HG02870 (cell line): ENCODE results near the gene SERBP1.
A peak's percentile ranks its signal among the peaks of the same experiment; 100 is the strongest.
"Not testable (repeated sequence)": the region's sequence is repeated elsewhere in the genome, so short reads cannot be mapped to it uniquely, and the experiment has no call there.

Experiments
- ATAC-seq: cut with Tn5 transposase; IDR thresholded peaks from one replicate; pipeline ENCODE4 v1.9.1; 2021; ENCODE audit warnings: mild to moderate bottlenecking, moderate library complexity; ENCODE audit not compliant: unreplicated experiment

The SERBP1 gene

DNA sequence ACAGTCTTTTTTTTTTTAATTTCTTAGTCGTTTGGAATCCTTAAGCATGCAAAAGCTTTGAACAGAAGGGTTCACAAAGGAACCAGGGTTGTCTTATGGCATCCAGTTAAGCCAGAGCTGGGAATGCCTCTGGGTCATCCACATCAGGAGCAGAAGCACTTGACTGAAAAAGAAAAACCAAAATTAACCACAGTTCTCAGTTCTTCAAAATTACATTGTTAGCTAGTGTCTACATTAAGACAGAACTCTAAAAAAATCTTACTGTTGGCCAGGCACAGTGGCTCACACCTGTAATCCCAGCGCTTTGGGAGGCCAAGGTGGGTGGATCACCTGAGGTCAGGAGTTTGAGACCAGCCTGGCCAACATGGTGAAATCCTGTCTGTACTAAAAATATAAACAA lies 17.1 kb downstream of the SERBP1 start:
- ATAC-seq: peak; percentile 43

DNA sequence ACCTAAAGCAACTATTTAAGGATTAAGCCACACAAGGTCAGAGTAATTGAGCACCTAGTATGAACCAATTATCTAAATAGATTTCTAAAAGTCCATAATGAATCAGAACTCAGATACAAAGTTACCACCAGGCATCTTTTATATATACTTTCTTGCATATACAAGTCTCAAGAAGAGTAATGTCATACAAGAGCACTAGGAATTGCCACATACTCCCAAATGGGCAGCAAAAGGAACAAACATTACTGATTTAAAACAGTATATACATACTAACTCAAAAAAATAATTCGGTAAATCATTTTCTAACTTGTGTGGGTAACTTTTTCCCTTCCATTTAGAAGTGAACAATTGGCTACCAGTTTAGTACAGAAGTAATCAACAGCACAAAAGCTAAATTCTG lies 22.1 kb downstream of the SERBP1 start:
- ATAC-seq: no peak

GRCh38 chr1:67407498-67407897 lies 22.7 kb downstream of the SERBP1 start:
- ATAC-seq: no peak

GRCh38 chr1:67405473-67406245 lies 24.5 kb downstream of the SERBP1 start:
- no peak for ATAC-seq

GRCh38 chr1:67404212-67404620 lies 26.0 kb downstream of the SERBP1 start:
- no peak for ATAC-seq

GRCh38 chr1:67401443-67401842 lies 28.8 kb downstream of the SERBP1 start:
- ATAC-seq: no peak

DNA sequence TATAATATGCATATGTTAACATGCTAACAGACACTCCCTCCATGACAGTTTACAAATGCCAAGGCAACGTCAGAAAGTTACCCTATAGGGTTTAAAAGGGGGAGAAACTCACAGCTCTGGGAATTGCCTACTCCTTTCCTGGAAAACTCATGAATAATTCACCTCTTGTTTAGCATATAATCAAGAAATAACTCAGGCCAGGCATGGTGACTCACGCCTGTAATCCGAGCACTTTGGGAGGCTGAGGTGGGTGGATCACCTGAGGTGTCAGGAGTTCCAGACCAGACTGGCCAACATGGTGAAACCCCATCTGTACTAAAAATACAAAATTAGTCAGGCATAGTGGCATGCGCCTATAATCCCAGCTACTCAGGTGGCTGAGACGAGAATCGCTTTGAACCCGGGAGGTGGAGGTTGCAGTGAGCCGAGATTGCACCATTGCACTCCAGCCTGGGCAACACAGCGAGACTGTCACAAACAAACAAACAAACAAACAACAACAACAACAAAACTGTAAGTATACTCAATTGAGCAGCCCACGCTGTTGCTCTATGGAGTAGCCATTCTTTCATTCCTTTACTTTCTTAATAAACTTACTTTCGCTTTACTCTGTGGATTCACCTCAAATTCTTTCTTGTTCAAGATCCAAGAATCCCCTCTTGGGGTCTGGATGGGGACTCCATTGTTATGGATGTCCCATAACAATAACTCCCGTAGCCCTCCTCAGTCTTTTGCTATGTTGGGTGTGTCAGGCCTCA lies 30.0 kb downstream of the SERBP1 start:
- ATAC-seq: not testable (repeated sequence)

DNA sequence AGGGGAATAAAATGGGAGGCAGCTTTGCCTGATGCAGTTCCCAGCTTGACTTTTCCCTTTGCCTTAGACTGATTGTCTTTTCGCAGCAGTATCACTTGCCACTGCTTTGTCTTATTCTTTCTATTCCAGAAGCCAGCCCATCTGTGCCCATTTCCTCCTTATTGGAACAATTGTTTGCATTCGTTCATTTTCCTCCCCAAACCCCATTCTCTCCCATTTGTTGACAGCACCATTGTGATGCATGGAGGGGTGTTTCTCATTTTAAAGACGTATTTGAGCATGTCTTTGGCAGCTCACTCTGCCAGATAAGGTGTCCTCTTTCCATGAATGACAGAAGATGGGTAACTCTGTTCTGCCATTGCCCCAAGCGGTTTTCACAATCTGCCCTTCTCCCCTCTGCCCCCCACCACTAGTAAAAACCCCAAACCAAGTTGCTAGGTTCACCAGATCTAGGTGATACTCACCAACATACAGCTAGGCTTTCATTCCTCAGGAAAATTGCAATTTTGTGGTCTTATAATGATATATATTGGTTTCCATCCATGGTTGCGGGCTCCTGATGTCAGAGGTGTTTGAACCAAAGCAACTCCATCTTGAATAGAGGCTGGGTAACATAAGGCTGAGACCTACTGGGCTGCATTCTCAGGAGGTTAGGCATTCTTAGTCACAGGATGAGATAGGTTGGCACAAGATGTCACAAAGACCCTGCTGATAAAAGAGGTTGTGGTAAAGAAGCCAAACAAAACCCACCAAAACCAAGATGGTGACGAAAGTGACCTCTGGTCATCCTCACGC lies 30.8 kb downstream of the SERBP1 start:
- ATAC-seq: no peak

DNA sequence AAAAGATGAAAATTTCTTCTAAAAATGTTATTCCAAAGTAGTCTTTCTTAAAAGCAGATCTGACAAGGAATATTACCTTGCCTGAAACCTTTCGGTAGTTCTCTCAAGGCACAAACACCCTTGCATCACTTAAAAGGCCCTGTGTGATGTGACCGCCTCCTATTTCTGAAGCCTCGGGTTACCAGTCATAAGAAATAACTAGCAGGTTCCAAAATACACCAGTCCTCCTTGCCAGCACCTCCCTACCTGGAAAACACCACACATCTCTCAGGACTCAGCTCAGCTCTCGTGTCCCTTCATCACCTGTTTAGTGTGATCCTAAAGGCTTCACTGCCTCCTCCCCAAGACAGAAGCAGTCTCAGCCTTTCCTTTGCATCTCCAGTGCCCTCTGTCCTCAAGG lies 35.7 kb downstream of the SERBP1 start:
- no peak for ATAC-seq

DNA sequence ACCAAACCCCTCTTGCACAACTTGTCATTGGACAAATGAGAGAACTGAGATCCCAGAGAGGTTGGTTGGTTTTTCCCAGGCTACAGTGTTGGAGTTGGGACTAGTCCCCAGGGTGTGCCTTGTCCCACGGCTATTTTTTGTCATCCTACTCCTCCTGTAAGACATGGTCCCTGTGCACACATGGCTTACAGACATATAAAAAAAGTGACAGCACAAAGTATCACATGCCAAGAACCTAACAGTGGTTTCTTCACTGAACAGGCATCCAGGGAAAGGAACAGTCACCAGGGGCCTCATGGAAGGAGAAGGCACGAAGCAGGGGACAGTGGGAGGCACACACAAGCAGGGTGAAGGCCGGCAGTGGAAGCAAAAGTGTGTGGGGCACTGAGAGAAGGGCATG lies 36.5 kb downstream of the SERBP1 start:
- ATAC-seq: no peak

DNA sequence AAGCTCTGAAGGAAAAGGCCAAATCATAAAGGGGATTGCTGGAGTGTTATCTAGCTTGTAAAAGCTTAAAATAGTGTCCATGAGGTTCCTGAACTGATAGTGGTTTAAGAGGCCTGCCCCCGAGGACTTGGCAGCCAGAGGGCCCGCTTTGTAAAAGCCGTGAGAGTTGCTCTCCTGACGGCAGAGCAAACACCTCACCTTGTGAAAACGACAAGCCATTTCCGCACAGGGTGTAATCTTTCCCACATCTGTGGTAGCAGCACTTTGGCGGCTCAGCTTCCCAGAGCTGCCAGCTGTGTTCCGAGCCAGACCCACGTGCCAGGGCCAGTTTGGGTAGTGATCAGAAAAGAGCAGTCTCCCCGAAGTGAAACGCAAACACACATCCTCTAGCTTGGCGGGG lies 37.0 kb downstream of the SERBP1 start:
- ATAC-seq: no peak

GRCh38 chr1:67390041-67390887 lies 39.9 kb downstream of the SERBP1 start:
- no peak for ATAC-seq

DNA sequence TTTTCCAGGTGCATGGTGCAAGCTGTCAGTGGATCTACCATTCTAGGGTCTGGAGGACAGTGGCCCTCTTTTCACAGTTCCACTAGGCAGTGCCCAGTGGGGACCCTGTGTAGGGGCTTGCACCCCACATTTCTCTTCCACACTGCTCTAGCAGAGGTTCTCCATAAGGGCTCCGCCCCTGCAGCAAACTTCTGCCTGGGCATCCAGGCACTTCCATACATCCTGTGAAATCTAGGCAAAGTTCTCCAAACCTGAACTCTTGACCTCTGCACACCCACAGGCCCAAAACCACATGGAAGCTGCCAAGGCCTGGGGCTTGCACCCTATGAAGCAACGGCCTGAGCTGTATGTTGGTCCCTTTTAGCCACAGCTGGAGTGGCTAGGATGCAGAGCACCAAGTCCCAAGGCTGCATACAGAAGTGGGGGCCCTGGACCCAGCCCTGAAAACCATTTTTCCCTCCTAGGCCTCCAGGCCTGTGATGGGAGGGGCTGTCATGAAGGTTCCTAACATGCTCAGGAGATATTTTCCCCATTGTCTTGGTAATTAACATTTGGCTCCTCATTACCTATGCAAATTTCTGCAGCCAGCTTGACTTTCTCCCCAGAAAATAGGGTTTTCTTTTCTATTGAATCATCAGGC lies 46.1 kb downstream of the SERBP1 start:
- no peak for ATAC-seq

- no peak for ATAC-seq
Observed at GRCh38 chr1:67382292-67382691, 47.9 kb downstream of the SERBP1 start.

- ATAC-seq: no peak
Observed at GRCh38 chr1:67381154-67381553, 49.0 kb downstream of the SERBP1 start.

- ATAC-seq: no peak
Observed at GRCh38 chr1:67377253-67377652, 52.9 kb downstream of the SERBP1 start.

GRCh38 chr1:67376381-67376780 lies 53.8 kb downstream of the SERBP1 start:
- ATAC-seq: no peak

DNA sequence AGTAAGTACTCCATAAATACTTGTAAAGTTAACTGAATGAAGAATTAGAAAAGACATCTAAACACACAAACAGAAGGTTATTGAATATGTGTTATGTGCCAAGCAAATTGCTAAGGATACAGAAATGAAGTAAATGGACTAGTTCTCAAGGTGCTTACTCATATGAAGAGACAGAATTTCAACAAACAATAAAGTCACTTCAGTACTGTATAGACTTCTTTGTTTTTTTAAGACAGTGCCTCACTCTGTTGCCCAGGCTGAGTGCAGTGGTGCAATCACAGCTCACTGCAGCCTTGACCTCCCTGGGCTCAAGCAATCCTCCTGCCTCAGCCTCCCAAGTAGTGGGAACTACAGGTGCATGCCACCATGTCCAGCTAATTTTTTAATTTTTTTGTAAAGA lies 57.3 kb downstream of the SERBP1 start:
- no peak for ATAC-seq

GRCh38 chr1:67372136-67372535 lies 58.1 kb downstream of the SERBP1 start:
- ATAC-seq: no peak

GRCh38 chr1:67371681-67372080 lies 58.5 kb downstream of the SERBP1 start:
- no peak for ATAC-seq
